ENCODE results near the gene TRPM3.

GRCh38 chr9:71090896-71091295, 30.5 kb downstream of the TRPM3 start:
- TF ChIP-seq, protein P1, sequence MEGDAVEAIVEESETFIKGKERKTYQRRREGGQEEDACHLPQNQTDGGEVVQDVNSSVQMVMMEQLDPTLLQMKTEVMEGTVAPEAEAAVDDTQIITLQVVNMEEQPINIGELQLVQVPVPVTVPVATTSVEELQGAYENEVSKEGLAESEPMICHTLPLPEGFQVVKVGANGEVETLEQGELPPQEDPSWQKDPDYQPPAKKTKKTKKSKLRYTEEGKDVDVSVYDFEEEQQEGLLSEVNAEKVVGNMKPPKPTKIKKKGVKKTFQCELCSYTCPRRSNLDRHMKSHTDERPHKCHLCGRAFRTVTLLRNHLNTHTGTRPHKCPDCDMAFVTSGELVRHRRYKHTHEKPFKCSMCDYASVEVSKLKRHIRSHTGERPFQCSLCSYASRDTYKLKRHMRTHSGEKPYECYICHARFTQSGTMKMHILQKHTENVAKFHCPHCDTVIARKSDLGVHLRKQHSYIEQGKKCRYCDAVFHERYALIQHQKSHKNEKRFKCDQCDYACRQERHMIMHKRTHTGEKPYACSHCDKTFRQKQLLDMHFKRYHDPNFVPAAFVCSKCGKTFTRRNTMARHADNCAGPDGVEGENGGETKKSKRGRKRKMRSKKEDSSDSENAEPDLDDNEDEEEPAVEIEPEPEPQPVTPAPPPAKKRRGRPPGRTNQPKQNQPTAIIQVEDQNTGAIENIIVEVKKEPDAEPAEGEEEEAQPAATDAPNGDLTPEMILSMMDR (IDR thresholded peaks at IDR 0.05): no peak
- no peak for TF ChIP-seq EZH2 (IDR thresholded peaks at IDR 0.05; ENCODE audit: borderline replicate concordance, insufficient read depth, low read depth, low read length, poor library complexity, severe bottlenecking)
